NCI-H510A treated with DMSO at 0.1 percent for 48 hours (cell line): ENCODE measurements around the gene BIN1.

Source experiments
- DNase-seq: peaks from one replicate; lab custom pipeline; 2025; lab: John Stamatoyannopoulos, UW

BIN1 gene

DNA sequence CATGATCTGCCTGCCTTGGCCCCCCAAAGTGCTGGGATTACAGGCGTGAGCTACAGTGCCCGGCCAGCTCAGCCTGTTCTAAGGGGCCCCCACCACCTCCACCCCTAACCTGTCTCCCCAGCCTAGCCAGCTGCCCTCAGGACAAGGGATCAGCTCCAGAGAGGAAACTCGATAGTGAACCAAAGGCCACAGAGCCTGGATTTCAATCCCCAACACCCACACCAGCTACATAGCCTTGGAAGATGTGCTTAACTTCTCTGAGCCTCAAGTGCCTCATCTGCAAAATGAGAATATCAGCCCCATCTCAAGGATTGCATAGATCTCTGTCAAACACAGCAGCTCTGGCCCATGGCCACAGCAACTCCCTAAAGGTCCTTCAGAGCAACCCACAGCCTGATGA is 32.0 kb downstream of the BIN1 start:
- DNase-seq: no peak

DNA sequence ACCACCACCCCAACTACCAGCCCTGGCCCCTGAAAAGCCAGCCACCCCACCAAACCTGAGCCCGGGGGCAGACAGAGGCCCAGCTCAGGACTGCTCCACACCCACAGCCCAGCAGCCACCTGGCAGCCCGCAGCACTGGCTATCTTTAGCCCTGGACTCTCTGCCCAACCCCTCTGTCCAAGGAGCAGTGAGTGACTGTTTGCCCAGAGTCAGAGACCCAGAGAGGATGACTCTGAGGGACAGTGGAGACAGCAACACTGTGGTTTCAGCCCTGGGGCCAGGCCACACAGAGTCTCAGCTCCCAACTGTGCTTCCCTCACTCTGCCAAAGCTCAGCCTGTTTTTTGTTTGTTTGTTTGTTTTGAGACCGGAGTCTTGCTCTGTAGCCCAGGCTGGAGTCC is 32.6 kb downstream of the BIN1 start:
- DNase-seq: no peak

- DNase-seq: no peak
Observed at GRCh38 chr2:127072970-127073369, 34.0 kb downstream of the BIN1 start.

GRCh38 chr2:127072396-127072795 is 34.6 kb downstream of the BIN1 start:
- no peak for DNase-seq

- DNase-seq: no peak
Observed at GRCh38 chr2:127071901-127072328, 35.0 kb downstream of the BIN1 start.

GRCh38 chr2:127070221-127070620 is 36.7 kb downstream of the BIN1 start:
- DNase-seq: no peak

GRCh38 chr2:127069536-127069935 is 37.4 kb downstream of the BIN1 start:
- no peak for DNase-seq

DNA sequence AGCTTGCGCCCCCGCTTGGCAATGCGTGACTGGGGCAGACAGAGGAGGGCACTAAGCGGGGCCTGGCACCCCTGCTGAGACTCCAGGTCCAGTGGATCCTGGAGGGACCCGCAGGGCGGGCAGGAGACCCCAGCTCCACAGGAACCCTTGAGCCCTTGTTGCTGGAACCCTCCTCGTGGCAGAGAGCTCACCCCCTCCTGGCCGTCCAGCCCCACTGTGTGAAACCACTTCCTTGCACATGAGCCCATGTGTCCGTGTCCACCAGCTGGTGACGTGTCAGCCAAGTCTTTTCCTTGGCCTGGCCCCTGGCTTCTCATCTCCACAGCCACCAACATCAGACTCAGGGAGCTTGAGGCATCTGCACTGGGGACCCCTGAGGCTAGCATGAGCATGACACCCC is 38.0 kb downstream of the BIN1 start:
- DNase-seq: no peak

DNA sequence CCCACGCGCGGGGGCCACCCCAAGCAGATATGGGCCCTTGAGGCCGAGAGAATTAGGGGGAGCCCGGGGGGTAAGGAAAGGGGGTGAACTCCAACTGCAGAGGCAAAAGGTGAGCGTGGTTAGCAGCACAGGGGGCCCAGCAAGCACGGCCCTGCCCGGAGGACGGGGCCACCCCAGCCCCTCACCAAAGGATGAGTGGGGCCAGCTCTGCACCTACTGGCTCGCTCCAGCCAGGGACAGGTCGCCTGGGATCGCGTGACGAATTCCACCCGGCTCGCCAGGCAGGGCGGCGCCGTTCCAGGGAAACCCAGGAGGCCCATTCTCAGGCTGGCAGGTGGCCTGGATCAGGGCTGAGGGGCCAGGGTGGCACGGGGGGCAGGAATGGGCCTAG is 38.6 kb downstream of the BIN1 start:
- DNase-seq: no peak

- DNase-seq: no peak
Observed at GRCh38 chr2:127067620-127068350, 39.2 kb downstream of the BIN1 start.

GRCh38 chr2:127066942-127067341 is 40.0 kb downstream of the BIN1 start:
- DNase-seq: no peak

- DNase-seq: no peak
Observed at GRCh38 chr2:127065940-127066318, 41.0 kb downstream of the BIN1 start.

DNA sequence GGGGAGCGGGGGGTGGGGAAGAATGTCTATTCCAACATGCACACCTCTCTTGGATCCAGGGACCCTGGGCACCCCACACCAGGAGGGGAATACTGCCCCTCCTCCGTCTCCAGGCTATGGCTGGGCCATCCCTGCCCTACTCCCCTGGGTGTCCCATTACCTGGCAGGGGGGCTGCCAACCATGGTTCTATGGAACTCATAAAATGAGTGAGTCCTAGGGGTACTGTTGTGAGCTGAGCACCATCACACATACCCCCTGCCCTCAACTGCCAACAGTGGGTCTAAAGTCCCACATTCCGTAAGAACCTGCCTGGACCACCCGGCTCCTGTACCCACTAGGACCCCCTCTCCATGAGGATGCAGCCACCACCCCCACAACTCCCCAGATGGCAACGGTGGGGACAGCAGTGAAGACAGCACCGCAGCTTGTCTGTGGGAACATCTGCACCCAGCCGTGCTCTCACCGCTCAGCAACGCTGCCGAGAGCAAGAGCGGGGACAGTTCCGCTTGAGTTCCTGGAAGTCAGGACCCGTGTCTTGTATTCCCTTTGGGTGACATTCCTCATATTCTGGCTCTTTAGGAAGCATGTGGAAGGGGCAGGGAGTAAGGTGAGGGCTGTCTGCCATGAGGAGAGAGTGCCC is 41.5 kb downstream of the BIN1 start:
- no peak for DNase-seq

DNA sequence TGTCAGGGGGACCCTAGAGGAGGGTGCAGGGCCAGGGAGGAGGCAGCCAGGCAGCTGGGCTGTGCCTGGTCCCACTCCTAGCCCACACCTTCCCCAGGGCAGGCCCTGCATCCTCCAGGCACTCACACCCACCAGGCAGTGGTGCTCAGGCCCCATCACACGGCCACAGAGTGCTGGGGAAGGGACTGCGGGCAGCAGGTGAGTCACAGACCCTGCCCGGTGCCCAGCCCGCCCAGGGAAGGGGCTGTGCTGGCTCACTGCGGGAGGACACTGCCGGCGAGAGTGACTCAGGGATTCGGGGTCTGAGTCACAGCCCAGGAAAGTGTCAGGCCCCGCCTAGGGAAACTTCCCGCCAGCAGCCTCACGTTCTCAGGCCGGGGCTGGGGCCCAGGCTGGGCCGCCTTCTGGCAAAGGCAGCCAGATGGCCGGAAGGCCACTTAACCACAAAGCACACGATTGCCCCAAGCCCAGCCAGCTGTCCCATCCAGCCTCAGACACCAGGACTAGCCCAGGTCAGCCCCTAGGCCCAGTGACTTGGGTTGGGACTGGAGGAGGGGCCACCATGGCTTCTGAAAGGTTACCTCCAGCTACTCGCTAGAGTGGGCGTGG is 42.2 kb downstream of the BIN1 start:
- peak; percentile 51 for DNase-seq

GRCh38 chr2:127063701-127064590 is 43.0 kb downstream of the BIN1 start:
- DNase-seq: no peak

- no peak for DNase-seq
Observed at GRCh38 chr2:127061375-127062273, 45.3 kb downstream of the BIN1 start.

GRCh38 chr2:127060264-127060945 is 46.5 kb downstream of the BIN1 start:
- DNase-seq: no peak

- DNase-seq: no peak
Observed at GRCh38 chr2:127059559-127059958, 47.4 kb downstream of the BIN1 start.

GRCh38 chr2:127058954-127059252 is 48.1 kb downstream of the BIN1 start:
- no peak for DNase-seq

DNA sequence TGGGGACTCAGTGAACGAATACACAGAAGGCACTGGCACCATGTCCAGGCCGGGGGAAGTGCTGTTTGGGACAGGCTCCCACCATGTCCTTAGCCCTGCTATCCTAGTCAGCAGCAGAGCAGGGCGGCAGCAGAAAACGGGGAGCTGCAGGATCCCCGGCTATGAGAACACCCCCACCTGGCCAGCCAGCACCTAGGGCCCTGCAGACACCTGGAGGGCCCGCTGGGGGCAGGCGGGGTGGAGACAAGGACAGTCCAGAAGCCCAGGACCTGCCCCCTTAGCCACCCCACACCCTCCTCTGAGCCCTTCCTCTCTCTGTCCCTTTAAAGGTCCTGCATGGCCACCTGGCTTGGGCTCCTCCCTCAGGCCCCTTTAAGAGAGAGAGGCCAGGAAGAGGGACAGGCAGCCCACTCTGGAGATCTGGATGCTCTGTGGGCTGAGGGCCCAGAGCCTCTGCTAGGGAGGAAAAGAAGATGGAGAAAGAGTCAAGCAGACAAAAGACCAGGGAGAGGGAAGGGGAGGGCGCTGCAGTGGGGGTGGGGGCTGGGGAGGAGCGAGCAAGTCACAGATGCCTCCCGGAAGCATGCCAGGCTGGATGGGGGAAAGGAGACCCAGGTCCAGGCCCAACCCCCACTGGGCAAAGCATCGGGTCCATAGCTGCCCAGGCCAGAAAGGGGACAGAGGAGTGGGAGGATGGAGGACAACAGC is 48.6 kb downstream of the BIN1 start:
- no peak for DNase-seq
